Measurements from ENCODE around the gene CROCC.
A peak's percentile ranks its signal among the peaks of the same experiment; 100 is the strongest.

CROCC gene

DNA sequence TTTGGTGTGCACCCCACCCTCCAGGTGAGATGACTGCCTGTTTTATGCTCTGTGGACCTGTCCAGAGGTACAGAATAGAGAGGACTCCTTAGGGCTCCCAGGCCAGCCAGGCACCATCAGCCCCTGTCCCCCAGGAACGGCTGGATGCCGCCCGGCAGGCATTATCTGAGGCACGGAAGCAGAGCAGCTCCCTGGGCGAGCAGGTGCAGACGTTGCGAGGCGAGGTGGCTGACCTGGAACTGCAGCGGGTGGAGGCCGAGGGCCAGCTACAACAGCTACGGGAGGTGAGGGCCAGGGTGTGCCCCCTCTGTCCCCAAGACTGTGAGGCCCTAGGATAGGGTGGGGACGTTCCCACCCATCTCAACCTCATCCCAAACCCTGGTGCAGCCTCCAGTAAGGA is 47.9 kb downstream of the CROCC start:
- no peak for DNase-seq

DNA sequence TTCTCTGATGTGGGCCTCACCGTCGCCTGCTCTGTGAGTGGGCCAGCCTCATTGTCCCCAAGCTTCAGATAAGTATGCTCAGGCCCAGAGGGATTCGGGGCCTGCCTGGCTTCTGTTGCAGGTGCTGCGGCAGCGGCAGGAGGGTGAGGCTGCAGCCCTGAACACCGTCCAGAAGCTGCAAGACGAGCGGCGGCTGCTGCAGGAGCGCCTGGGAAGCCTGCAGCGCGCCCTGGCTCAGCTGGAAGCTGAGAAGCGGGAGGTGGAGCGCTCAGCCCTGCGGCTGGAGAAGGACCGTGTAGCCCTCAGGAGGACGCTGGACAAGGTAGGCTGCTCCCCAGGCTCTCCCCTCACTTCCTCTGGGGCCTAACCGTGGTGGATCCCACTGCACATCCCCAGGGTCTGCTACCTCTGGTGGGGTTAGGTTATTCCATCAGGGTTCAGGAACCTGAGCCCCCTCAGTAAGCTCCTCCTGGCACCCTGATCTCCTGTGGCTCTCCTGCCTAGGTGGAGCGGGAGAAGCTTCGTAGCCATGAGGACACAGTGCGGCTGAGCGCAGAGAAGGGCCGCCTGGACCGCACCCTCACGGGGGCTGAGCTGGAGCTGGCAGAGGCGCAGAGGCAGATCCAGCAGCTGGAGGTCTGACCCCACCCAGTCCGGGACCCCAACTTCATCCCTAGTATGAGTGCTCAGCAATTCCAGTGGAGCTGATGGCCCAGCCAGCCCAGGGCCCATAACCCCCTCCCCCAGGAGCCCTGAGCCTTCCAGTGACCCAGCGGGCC is 48.6 kb downstream of the CROCC start:
- no peak for DNase-seq

DNA sequence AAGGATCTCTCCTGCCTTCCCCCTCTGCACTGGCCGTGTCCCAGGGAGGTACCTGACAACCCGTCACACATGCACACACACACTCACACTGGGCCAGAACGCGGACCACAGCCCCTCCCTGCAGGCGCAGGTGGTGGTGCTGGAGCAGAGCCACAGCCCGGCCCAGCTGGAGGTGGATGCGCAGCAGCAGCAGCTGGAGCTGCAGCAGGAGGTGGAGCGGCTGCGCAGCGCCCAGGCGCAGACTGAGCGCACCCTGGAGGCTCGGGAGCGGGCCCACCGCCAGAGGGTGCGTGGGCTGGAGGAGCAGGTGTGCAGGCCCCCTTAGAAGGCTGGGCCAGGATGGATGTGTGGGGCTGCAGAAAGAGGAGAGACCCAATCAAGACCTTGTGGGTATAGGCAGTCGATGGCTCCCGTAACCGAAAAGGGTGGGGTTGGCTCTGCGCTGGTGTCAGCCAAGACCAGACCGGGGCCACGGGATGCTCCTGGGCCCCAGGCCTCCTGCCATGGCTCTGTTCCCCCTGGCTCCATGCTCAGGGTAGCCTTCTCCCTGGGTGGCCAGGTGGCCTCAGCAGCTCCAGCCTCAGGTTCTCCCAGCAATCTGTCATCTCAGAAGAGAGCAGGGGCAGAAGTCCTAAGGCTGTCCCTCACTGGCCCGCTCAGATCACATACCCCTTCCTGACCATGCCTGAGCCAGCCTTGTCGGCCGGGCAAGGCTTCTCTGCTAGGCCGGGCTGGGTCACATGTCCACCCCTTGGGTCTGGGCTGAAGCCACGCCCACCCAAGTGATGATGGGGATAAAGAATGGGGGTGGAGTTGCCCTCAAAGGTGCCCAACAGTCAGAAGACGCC is 49.8 kb downstream of the CROCC start:
- no peak for DNase-seq

- DNase-seq: no peak
Observed at GRCh38 chr1:16972189-16972895, 50.6 kb downstream of the CROCC start.

GRCh38 chr1:16973215-16973614 is 51.5 kb downstream of the CROCC start:
- DNase-seq: no peak

- DNase-seq: no peak
Observed at GRCh38 chr1:16975211-16975610, 53.5 kb downstream of the CROCC start.

GRCh38 chr1:16975838-16976237 is 54.1 kb downstream of the CROCC start:
- no peak for DNase-seq

GRCh38 chr1:16976966-16977365 is 55.2 kb downstream of the CROCC start:
- DNase-seq: no peak

DNA sequence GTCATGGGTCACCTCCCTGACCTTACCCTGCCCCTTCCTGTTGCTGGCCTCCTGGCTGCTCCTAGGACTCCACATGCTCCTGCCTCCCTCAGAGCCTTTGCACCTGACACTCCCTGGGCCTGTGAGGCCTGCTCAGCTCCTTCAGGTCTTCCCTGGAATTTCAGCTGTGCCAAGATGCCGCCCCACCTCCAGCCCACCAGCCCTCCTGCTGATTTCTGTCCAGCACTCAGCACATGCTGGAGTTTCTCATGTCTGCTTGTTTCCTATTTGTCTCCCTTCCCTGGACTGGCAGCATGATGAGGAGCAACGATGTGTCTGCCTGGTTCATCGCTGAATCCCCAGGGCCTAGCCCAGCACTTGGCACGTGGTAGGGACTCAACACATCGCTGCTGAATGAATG is 55.6 kb downstream of the CROCC start:
- no peak for DNase-seq

GRCh38 chr1:16978139-16978538 is 56.4 kb downstream of the CROCC start:
- DNase-seq: no peak

DNA sequence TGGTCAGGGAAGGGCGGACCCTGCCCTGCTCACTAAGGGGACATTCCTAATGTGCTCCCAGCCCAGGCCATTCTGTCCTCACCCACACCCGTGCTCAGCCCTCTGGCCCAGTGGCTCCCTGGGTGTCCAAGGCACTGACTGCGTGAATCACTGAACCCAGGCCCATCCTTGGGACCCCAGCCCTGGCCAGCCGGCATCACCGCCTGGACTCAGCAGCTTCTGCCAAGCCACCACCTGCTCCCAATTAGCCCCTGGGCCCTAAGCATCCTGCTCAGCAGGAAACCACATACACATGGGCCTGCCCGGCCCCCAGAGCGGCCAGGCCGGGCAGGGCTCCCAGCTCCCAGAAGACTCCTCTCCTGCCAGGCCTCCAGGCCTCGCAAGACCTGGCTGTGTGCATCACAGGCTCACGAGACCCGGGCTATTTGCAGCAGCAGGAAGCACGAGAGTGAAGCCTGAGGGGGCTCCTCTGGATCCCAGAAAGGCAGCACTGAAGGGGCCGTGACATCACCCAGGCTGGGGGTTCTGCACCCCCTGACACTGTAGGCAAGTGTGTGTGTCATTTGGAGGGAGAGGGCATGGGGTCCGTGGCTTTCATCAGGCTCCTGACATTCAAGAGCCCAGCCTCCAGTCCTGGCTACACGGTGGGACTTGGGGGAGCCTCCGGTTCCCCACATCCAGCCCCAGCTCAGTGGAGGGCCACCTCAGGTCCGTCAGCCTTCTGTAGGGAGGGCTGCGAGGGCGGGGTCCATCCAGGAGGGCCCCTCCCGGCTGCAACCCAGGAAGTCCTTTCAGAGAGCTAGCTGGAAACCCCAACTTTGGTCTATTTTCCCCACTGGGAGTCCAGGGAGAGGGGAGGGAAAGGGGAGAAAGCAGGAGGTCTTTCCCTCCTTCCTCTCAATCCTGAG is 57.1 kb downstream of the CROCC start:
- DNase-seq: no peak

DNA sequence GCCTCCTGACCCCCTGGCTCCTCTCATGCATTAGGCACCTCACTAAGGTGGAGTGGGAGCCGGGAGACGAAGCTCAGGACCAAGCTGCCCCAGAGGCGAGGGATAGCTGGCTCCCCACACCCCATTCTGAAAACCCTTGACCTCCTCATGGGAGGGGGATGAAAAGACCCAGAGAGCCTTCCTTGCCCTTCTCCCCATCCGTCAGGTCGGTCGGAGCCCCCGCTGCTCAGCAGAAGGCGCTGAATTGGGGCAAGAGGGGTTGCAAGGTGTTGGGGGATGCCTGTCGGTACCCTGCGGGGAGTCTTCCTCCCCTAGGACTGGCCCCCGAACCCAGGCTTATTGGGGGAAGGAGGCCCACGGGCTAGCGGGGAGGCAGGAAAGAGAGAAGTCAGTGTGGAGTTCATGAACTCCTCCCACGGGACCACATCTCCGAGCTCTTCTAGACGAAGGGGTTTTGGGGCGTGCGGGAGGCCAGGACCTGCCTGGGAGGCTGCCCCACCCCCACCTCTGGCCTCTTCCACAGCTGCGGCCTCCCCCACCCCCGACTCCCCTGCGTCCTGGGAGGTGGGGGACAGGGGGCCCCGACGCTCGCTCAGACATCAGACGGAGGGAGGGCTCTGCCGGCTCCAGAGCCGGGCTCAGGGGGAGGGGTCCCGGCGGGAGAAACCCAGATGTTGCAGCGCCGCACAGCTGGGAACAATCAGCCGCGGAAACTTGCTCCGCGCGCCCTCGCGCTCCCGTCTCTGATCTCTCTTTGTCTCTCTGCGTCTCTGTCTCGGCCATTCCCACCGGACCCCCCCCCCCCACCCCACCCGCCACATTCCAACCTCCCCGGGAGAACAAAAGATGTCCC is 58.0 kb downstream of the CROCC start:
- DNase-seq: no peak

- DNase-seq: no peak
Observed at GRCh38 chr1:16980473-16981268, 58.9 kb downstream of the CROCC start, which contains the start of gene MFAP2. Gene MFAP2 (minus strand): TSS chr1:16980620. CDS start chr1:16978273, 2,347 bp downstream.

GRCh38 chr1:16981269-16981849 is 59.6 kb downstream of the CROCC start:
- DNase-seq: no peak

GRCh38 chr1:16982902-16983301 is 61.2 kb downstream of the CROCC start:
- no peak for DNase-seq

DNA sequence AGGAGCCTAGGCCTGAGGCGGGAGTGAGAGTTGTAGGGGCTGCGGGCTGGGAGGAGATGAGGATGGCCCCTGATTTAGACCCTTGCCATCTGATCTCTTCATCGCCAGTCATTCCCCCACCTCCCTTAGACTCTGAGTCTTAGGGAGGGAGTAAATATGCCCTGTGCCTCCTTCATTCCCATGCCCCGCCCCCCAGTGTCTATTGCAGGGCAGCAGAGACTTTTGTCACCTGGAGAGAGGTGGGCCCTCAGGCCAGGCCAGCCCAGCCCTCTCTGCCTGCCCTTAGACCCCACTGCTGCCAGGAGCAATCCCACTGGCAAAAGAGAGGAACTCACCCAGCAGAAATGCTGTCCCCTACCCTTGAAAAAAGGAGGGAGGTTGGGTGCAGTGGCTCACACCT is 61.9 kb downstream of the CROCC start:
- no peak for DNase-seq

DNA sequence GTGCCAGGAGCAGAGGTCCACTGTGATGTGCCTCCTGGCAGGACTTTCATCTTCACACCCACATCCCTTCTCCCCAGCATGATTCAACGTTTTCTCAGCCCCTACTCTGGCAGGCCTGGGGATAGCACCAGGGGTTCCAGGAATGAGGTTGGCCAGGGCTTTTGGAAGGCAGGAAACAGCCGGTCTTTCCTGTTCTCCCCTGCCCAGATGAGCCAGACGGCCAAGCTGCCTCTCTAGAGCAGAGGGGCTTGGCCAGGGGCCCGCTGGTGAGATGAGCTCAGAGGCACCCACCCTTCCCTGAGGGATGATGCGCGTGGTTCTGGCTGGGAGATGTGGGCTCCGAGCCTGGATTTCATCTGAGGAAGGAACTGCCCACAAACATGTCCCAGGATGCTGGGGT is 63.0 kb downstream of the CROCC start:
- no peak for DNase-seq

DNA sequence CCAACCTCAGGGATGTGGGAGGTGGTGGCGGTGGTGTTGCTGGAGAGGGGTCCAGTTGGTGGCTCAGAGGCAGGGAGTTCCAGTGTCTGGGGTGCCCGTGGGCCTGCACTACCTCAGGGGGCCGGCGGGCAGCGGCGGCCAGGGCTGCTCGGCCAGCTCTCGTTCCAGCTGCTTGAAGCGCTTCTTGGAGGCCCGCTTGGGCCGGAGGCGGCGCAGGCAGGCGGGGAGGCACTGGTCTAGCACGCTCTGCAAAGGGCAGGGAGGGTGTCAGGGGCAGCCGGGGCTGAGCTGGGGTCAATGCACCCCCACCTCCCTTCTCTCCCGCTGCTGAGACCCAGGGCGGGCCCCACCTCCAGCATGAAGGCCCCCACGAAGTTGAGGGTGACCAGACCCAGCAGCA is 64.4 kb downstream of the CROCC start:
- no peak for DNase-seq

- DNase-seq: no peak
Observed at GRCh38 chr1:16986560-16986959, 64.8 kb downstream of the CROCC start.

- peak; percentile 31 for DNase-seq
Observed at GRCh38 chr1:16986962-16987361, 65.2 kb downstream of the CROCC start.

Measured in stimulated activated CD8-positive, alpha-beta memory T cell treated with anti-CD3 and anti-CD28 coated beads, Interleukin-4, amount 100 ng/mL, for 48 hours (primary cell).